SK-N-SH (cell line): ENCODE data around the gene BPIFB3. TPM values are rescaled to one million over a fixed set of nuclear protein-coding genes. Genes with fewer than 3 reads are reported as not detected.

Experiments
- CTCF ChIA-PET: fragments of 300-600, 350-600 bp; formaldehyde crosslinking; extraction: SDS; loops from one replicate; lab custom pipeline; 2021; lab: Yijun Ruan, JAX
- POLR2A ChIA-PET: fragments of 350-600 bp; sonication (Branson Sonifier 250); formaldehyde crosslinking; extraction: SDS; loops from one replicate; lab custom pipeline; 2020; ENCODE audit warnings: antibody characterized with exemption, inconsistent platforms; lab: Yijun Ruan, JAX
- DNase-seq: peaks from one replicate; pipeline ENCODE4 v3.0.0; 2012
- H2AFZ ChIP-seq: fragments of 200-600 bp; sonication (generic); 2 replicates; pipeline ENCODE4 v1.8.1; 2016; ENCODE audit warnings: antibody characterized with exemption, mild to moderate bottlenecking, low read depth
- H3F3A ChIP-seq: fragments of 200-600 bp; sonication (generic); replicated peaks from 2 replicates; pipeline ENCODE3; 2016; ENCODE audit warnings: antibody characterized with exemption, mild to moderate bottlenecking; ENCODE audit not compliant: insufficient read depth
- H3K27ac ChIP-seq, 2 experiments: fragments of 200-500 bp in 1 of 2; fragments of 200-600 bp in 1 of 2; sonication (Bioruptor generic) in 1 of 2; sonication (generic), shearing (Covaris generic) in 1 of 2; 2 replicates each; pipeline versions ENCODE4 v1.5.1 to v1.6.1; 2014 to 2016; ENCODE audit warnings: low read depth in 2 of 2, inconsistent platforms in 1 of 2, low read length in 1 of 2, mild to moderate bottlenecking in 1 of 2, mixed read lengths in 1 of 2
- H3K27me3 ChIP-seq: fragments of 200-600 bp; sonication (generic), shearing (Covaris generic); 2 replicates; pipeline ENCODE4 v1.6.1; 2016; ENCODE audit warnings: mixed run types; ENCODE audit not compliant: insufficient read depth
- H3K36me3 ChIP-seq, 2 experiments: fragments of 200-500 bp in 1 of 2; fragments of 200-600 bp in 1 of 2; sonication (Bioruptor generic) in 1 of 2; sonication (generic) in 1 of 2; replicated peaks in 1 of 2; 2 replicates each; pipeline versions ENCODE3 to v1.5.1; 2014 to 2016; ENCODE audit warnings: low read length in 1 of 2, mild to moderate bottlenecking in 1 of 2; ENCODE audit not compliant: insufficient read depth in 2 of 2, control insufficient read depth in 1 of 2
- H3K4me1 ChIP-seq, 2 experiments: fragments of 200-500 bp in 1 of 2; fragments of 200-600 bp in 1 of 2; sonication (Bioruptor generic) in 1 of 2; sonication (generic), shearing (Covaris generic) in 1 of 2; 2 replicates each; pipeline versions ENCODE4 v1.5.1 to v1.6.1; 2014 to 2016; ENCODE audit warnings: low read depth in 1 of 2, low read length in 1 of 2, mixed run types in 1 of 2; ENCODE audit not compliant: insufficient read depth in 2 of 2, control insufficient read depth in 1 of 2
- H3K4me2 ChIP-seq: fragments of 200-600 bp; sonication (generic), shearing (Covaris generic); 2 replicates; pipeline ENCODE4 v1.6.1; 2017; ENCODE audit warnings: mixed run types
- H3K4me3 ChIP-seq, 2 experiments: fragments of 200-500 bp in 1 of 2; fragments of 200-600 bp in 1 of 2; sonication (Bioruptor generic) in 1 of 2; sonication (generic), shearing (Covaris generic) in 1 of 2; 2 replicates each; pipeline versions ENCODE4 v1.5.1 to v1.8.1; 2014 to 2016; ENCODE audit warnings: low read depth in 2 of 2, inconsistent platforms in 1 of 2, low read length in 1 of 2, mild to moderate bottlenecking in 1 of 2, mixed read lengths in 1 of 2, moderate library complexity in 1 of 2
- H3K79me2 ChIP-seq: fragments of 200-600 bp; sonication (generic); 2 replicates; pipeline ENCODE4 v1.8.1; 2017; ENCODE audit warnings: mild to moderate bottlenecking; ENCODE audit not compliant: insufficient read depth
- H3K9ac ChIP-seq: fragments of 200-600 bp; sonication (generic); 2 replicates; pipeline ENCODE4 v1.6.1; 2017; ENCODE audit warnings: mixed run types
- H3K9me2 ChIP-seq: fragments of 200-600 bp; sonication (generic); 2 replicates; pipeline ENCODE4 v1.6.1; 2017; ENCODE audit warnings: mixed run types
- H3K9me3 ChIP-seq: fragments of 200-600 bp; sonication (generic); 2 replicates; pipeline ENCODE4 v1.6.1; 2017; ENCODE audit warnings: mixed run types, mild to moderate bottlenecking, moderate library complexity
- H4K20me1 ChIP-seq: fragments of 200-600 bp; sonication (generic); 2 replicates; pipeline ENCODE4 v1.6.1; 2017; ENCODE audit warnings: mild to moderate bottlenecking, mixed run types; ENCODE audit not compliant: insufficient read depth
- ELF1 ChIP-seq: IDR thresholded peaks from 2 replicates; pipeline ENCODE4 v1.4.0; 2012
- GABPA ChIP-seq: IDR thresholded peaks from 2 replicates; pipeline ENCODE4 v1.4.0; 2012; ENCODE audit warnings: low read depth, mild to moderate bottlenecking
- MEF2A ChIP-seq: IDR thresholded peaks from 2 replicates; pipeline ENCODE4 v1.4.0; 2012; ENCODE audit warnings: low read depth, borderline replicate concordance
- NFIC ChIP-seq: IDR thresholded peaks from 2 replicates; pipeline ENCODE4 v1.4.0; 2012; ENCODE audit warnings: borderline replicate concordance
- RAD21 ChIP-seq: IDR thresholded peaks from 2 replicates; pipeline ENCODE4 v1.6.1; 2012; ENCODE audit warnings: mild to moderate bottlenecking, low read length
- RCOR1 ChIP-seq: fragments of 150-350 bp; IDR thresholded peaks from 2 replicates; pipeline ENCODE4 v1.6.1; 2017; ENCODE audit warnings: antibody characterized with exemption, low read length
- SIN3A ChIP-seq: IDR thresholded peaks from 2 replicates; pipeline ENCODE4 v1.6.1; 2012; ENCODE audit warnings: low read depth, mild to moderate bottlenecking, low read length, moderate library complexity, borderline replicate concordance
- SMC3 ChIP-seq: IDR thresholded peaks from 2 replicates; pipeline ENCODE4 v1.6.1; 2012; ENCODE audit warnings: low read depth, low read length, improper control_type of control experiment
- TAF1 ChIP-seq: IDR thresholded peaks from 2 replicates; pipeline ENCODE4 v1.6.1; 2012; ENCODE audit warnings: low read depth, mild to moderate bottlenecking, low read length, moderate library complexity, borderline replicate concordance
- TCF12 ChIP-seq: IDR thresholded peaks from 2 replicates; pipeline ENCODE4 v1.4.0; 2012
- TEAD4 ChIP-seq: IDR thresholded peaks from 2 replicates; pipeline ENCODE4 v1.4.0; 2012; ENCODE audit warnings: mild to moderate bottlenecking, borderline replicate concordance; ENCODE audit not compliant: insufficient read depth
- YY1 ChIP-seq: IDR thresholded peaks from 2 replicates; pipeline ENCODE4 v1.4.0; 2012; ENCODE audit warnings: low read depth, mild to moderate bottlenecking
- WGBS: methylation state at CpG from one replicate; pipeline ENCODE4 v1.1.6; 2017; ENCODE audit warnings: low lambda C conversion rate; 5-methylcytosine and 5-hydroxymethylcytosine counted together
- polyA plus RNA-seq, 3 experiments: library from polyadenylated mRNA; depleted of rRNA; stranded (reverse); fragments of >200 nt; gene quantifications; 2 replicates each; pipeline ENCODE4 v1.2.3, GENCODE V29; 2012
- TF ChIP-seq, protein P1 (sequence below): IDR thresholded peaks from 2 replicates; pipeline ENCODE4 v1.6.1; 2012; ENCODE audit warnings: mild to moderate bottlenecking, low read depth, low read length, moderate library complexity
- TF ChIP-seq, protein P2 (sequence below): IDR thresholded peaks from 2 replicates; pipeline ENCODE4; 2012
- TF ChIP-seq, protein P3 (sequence below): IDR thresholded peaks from 2 replicates; pipeline ENCODE4 v1.4.0; 2012; ENCODE audit warnings: low read depth
- TF ChIP-seq, protein P4 (sequence below): IDR thresholded peaks from 2 replicates; pipeline ENCODE4 v1.4.0; 2012; ENCODE audit warnings: low read depth, borderline replicate concordance

The BPIFB3 gene
- polyA plus RNA-seq, 1 of the 3 experiments (the other 2 are of a cell fraction) = not detected

DNA sequence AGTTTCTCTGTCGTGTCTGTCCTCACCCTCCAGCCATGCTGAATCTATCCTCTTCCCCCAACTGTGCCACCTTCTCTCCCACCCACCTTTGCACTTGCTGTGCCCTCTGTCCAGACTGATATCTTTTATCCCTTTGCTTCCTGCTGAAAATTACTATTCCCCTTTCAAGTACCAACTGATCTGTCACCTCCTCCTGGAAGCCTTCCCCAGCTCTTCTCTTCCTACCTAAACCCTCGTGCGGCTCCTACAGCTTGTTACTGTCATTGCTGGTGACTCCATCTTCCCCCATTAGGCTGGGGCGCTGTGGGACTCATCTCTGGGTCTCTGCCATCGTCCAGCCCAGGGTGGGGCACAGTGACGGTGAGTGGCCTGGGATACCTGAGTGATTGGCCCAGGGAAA lies 21.1 kb upstream of the BPIFB3 start:
- CTCF ChIA-PET = interaction anchor here (0.7 kb wide), 1 partner anchor 17 kb away, joined by 3 read pairs; no protein-coding TSS in a partner anchor
- H3K4me3 ChIP-seq = no peak overlapping the region

DNA sequence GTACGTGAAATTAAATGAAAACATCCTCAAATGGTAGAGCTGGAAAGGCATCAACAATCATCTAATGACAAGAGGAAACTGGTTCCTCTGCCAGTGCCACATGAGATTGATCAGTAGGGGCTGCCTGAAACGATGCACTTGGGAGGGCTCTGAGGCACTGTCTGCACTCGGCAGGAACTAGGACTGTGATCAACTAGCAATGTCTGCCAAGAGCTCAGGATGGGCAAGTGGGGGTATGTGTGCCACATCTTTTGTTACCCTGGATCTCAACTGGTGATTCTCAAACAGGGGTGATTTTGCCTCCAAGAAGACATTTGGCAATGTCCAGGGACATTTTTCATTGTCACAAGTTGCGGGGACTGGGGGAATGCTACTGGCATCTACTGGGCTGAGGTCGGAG lies 20.3 kb upstream of the BPIFB3 start:
- no peak for DNase-seq
- Histone ChIP-seq H3K9ac (no peak overlapping the region), H4K20me1 (no peaks in the 10 kb centered on the region), H3K9me2 (no peaks in the 10 kb centered on the region), H3K4me2 (no peak overlapping the region), H3K36me3 (no peaks in the 10 kb centered on the region), H3K27ac (no peak overlapping the region), H3K79me2 (no peaks in the 10 kb centered on the region), H3K9me3 (no peaks in the 10 kb centered on the region), H3K4me3 (no peak overlapping the region), H2AFZ (no peak overlapping the region), H3K27me3 (peaks cover 6% of the 10 kb centered on the region; the same call in 1 of the 2 replicates), H3K4me1 (no peaks in the 10 kb centered on the region), H3F3A (no peaks in the 10 kb centered on the region)
- 4% methylated on average over 5 of the region's 5 CpGs for WGBS
- CTCF ChIA-PET = no interaction called here
- POLR2A ChIA-PET = no interaction called here
- TF ChIP-seq MEF2A (no peak), RCOR1 (no peak), SIN3A (no peak), TCF12 (no peak), NFIC (no peak), GABPA (no peak), TEAD4 (no peak), SMC3 (no peak), TAF1 (no peak), YY1 (no peak), RAD21 (no peak)
- TF ChIP-seq, protein P1, sequence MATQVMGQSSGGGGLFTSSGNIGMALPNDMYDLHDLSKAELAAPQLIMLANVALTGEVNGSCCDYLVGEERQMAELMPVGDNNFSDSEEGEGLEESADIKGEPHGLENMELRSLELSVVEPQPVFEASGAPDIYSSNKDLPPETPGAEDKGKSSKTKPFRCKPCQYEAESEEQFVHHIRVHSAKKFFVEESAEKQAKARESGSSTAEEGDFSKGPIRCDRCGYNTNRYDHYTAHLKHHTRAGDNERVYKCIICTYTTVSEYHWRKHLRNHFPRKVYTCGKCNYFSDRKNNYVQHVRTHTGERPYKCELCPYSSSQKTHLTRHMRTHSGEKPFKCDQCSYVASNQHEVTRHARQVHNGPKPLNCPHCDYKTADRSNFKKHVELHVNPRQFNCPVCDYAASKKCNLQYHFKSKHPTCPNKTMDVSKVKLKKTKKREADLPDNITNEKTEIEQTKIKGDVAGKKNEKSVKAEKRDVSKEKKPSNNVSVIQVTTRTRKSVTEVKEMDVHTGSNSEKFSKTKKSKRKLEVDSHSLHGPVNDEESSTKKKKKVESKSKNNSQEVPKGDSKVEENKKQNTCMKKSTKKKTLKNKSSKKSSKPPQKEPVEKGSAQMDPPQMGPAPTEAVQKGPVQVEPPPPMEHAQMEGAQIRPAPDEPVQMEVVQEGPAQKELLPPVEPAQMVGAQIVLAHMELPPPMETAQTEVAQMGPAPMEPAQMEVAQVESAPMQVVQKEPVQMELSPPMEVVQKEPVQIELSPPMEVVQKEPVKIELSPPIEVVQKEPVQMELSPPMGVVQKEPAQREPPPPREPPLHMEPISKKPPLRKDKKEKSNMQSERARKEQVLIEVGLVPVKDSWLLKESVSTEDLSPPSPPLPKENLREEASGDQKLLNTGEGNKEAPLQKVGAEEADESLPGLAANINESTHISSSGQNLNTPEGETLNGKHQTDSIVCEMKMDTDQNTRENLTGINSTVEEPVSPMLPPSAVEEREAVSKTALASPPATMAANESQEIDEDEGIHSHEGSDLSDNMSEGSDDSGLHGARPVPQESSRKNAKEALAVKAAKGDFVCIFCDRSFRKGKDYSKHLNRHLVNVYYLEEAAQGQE = no peak
- TF ChIP-seq, protein P2, sequence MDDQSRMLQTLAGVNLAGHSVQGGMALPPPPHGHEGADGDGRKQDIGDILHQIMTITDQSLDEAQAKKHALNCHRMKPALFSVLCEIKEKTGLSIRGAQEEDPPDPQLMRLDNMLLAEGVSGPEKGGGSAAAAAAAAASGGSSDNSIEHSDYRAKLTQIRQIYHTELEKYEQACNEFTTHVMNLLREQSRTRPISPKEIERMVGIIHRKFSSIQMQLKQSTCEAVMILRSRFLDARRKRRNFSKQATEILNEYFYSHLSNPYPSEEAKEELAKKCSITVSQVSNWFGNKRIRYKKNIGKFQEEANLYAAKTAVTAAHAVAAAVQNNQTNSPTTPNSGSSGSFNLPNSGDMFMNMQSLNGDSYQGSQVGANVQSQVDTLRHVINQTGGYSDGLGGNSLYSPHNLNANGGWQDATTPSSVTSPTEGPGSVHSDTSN = no peak

More for the DNA sequence above, 21.1 kb upstream of the BPIFB3 start:
- H4K20me1 ChIP-seq = no peaks in the 10 kb centered on the region
- H3K79me2 ChIP-seq = no peaks in the 10 kb centered on the region
- H3K36me3 ChIP-seq = no peaks in the 10 kb centered on the region
- POLR2A ChIA-PET = no interaction called here
- TF ChIP-seq TAF1 (no peak), RCOR1 (no peak), MEF2A (no peak), SIN3A (no peak), ELF1 (no peak), NFIC (no peak)
- TF ChIP-seq, protein P3, sequence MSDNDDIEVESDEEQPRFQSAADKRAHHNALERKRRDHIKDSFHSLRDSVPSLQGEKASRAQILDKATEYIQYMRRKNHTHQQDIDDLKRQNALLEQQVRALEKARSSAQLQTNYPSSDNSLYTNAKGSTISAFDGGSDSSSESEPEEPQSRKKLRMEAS = no peak
- TF ChIP-seq, protein P4, sequence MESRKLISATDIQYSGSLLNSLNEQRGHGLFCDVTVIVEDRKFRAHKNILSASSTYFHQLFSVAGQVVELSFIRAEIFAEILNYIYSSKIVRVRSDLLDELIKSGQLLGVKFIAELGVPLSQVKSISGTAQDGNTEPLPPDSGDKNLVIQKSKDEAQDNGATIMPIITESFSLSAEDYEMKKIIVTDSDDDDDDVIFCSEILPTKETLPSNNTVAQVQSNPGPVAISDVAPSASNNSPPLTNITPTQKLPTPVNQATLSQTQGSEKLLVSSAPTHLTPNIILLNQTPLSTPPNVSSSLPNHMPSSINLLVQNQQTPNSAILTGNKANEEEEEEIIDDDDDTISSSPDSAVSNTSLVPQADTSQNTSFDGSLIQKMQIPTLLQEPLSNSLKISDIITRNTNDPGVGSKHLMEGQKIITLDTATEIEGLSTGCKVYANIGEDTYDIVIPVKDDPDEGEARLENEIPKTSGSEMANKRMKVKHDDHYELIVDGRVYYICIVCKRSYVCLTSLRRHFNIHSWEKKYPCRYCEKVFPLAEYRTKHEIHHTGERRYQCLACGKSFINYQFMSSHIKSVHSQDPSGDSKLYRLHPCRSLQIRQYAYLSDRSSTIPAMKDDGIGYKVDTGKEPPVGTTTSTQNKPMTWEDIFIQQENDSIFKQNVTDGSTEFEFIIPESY = no peak
- no peak overlapping the region for H3K27ac ChIP-seq
- no peak overlapping the region for H3K4me2 ChIP-seq
- DNase-seq = no peak
- H3K9me3 ChIP-seq = no peaks in the 10 kb centered on the region
- H3K9me2 ChIP-seq = no peaks in the 10 kb centered on the region
- H3K9ac ChIP-seq = no peak overlapping the region
- H3F3A ChIP-seq = no peaks in the 10 kb centered on the region
- H3K27me3 ChIP-seq = peaks cover 6% of the 10 kb centered on the region; the same call in 1 of the 2 replicates
- H2AFZ ChIP-seq = no peak overlapping the region
- H3K4me1 ChIP-seq = no peaks in the 10 kb centered on the region
- under 1% methylated on average over 6 of the region's 6 CpGs for WGBS
